Left forelimb (tissue), 1 donor: ENCODE measurements around the gene TCTN1.
A peak's percentile ranks its signal among the peaks of the same experiment; 100 is the strongest.

ENCODE experiments used
- DNase-seq: peaks from one replicate; pipeline ENCODE4 v3.0.0-alpha.2; 2018; ENCODE audit warnings: low spot score

The TCTN1 gene

DNA sequence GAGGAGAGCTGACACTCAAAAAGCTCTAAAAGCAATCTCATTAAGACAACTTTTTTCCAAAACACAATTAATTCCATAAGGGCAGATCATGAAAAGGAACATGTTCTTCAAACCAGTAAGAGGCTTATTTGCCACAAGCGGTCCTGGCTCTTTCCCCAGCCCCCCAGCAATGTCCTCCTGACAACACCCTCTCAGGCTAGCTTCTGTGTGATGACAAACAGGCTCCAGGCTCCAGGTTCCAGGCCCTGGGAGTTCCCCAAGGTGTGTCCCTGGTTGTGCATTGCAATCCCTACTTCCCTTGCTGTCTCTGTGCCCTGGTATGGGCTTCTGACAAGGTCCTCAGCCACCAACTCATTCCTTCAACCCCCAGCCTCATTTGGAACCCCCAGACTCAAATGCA, 66.1 kb downstream of the TCTN1 start:
- DNase-seq, result no peak

DNA sequence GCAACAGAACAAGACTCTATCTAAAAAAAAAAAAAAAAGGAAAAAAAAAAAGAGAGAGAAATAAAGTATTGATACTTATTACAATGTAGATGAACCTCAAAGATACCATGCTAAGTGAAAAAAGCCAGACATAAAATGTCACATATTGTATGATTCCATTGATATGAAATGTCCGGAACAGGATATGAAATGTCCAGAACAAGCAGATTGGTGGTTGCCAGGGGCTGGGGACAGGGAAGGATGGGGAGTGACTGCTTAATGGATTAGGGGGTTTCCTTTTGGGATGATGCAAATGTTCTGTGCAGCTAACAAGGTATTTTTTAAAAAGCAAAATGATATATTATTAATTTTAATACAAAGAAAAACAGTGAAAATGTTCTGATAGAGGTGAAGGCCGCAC, 70.0 kb downstream of the TCTN1 start:
- DNase-seq, result no peak

DNA sequence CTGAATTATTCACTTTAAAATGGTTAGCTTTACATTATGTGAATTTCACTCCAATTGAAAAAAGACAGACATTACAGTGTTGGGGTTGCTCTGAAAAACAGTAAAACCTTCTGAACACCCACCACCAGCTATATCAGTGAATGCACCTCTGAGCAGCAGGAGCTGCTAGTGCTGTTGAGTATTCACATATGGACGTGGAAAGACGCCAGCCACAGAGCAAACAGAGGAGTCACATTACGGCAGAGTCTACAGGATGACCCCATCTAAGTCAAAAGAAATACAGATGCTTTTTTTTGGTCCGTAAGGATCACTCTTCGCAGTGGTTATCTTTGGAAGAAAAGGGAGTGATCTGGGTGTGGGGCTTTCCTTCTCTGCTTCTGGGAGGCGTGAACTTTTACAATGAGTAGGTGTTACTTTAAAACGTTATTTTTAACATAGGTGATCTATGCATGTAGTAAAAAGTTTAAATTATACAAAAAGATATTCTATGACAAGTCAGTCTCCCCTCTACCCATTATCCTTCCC, 70.4 kb downstream of the TCTN1 start:
- DNase-seq, result no peak

DNA sequence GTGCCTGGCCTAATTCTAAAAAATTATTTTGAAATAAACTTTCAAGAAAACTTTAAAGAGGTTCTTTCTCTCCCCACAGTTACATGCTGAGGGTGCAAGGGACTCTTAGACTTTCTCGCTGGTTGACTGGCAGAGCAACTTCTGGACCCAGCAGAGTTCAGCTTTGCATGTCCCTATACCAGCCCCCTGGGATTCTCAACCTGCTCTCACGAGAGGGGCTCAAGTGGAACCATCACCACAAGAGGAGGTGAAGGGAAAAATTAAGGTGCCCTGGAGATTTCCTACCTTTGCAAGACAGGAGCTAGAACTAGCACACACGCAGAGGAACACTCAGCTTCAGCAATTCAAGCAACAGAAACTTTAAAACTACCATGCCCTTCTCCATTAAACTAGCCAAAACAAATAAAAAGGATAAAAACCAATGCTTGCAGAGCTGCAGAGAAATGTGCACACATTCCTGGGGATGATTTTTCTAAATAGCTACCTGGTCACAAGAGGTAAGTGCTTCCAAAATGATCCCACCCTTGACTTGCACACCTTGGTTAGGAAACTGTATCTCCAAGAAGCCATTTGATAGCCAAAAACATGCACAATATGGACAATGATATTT, 72.5 kb downstream of the TCTN1 start:
- no peak for DNase-seq

DNA sequence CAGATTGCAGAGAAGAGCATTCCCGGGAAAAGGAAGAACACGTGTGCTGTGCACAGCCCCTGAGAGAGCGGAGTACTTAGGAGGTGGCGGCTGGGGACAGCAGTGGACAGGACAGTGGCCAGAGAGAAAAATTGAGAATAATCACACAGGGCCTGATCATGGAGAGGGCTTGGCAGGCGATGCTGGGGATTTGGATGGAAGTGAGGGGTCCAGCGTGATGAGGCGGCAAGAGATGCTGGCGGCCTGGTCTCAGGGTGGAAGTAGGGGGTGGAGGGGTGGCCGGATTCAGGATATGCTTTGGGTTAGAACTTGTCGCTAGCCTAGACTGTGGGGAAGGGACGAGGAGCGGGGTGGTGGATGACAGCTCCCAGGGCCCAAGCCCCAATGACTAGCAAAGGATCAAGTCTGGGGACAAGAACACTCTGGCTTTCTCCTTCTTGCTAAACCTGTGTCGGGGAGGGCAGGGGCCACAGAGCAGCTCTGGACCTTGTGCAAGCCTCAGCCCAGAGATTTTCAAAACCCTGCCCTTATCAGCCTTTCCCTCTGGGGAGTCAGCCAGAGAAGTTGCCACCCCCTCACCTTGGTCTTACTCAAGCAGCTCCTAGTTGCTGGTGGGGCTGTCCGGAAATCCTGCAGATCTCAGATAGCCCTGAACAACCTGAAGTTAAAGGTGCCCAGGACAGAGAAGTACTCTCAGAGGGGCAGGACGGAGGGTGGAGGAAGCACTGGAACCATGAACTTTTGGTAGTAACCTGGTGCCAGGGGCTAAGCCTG, 73.7 kb downstream of the TCTN1 start:
- DNase-seq, result no peak

DNA sequence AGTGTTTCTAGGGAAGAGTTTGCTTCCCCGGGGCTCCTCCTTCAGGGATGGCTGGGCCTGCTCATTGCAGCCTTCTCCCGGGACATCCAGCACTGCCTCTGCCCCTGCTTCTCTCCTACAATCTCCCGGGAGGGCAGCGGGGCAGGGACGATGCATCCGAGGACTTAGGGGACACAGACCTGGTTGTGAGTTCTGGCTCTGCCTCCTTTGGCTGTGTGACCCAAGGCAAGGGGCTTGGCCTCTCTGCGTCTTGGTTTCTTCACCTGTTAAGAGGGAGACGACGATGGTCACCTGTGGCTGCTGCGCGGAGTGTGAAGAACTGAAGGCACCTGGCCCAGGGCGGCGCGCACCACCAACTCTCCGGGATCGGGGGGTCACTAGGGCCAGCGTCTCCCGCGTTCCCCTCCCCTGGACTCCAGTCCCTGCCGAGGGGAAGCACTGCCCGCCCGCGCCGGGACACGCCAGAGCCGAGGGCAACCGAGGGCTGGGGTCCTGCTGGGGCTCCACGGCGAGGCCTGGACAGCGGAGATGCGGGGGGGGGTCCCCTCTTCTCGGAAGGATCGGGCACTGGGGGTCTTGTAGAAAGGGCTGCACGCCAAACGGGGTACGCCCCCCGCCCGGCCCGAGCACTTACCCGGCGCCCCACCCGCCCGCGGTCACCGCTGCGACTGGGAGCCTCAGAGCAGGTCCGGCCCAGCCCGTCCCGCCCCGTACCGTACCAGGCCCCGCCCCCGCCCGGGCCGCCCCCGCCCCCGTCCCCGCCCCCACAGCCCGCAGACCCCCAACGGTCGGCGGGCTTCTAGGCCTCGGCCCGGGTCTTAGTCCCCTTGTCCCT, 74.7 kb downstream of the TCTN1 start, which contains the start of gene HVCN1:
Gene HVCN1 (minus strand): TSS at position 670 of the 835 bp plus-strand sequence. CDS start 5,870 bp downstream, outside the sequence.
- peak; percentile 80 for DNase-seq

DNA sequence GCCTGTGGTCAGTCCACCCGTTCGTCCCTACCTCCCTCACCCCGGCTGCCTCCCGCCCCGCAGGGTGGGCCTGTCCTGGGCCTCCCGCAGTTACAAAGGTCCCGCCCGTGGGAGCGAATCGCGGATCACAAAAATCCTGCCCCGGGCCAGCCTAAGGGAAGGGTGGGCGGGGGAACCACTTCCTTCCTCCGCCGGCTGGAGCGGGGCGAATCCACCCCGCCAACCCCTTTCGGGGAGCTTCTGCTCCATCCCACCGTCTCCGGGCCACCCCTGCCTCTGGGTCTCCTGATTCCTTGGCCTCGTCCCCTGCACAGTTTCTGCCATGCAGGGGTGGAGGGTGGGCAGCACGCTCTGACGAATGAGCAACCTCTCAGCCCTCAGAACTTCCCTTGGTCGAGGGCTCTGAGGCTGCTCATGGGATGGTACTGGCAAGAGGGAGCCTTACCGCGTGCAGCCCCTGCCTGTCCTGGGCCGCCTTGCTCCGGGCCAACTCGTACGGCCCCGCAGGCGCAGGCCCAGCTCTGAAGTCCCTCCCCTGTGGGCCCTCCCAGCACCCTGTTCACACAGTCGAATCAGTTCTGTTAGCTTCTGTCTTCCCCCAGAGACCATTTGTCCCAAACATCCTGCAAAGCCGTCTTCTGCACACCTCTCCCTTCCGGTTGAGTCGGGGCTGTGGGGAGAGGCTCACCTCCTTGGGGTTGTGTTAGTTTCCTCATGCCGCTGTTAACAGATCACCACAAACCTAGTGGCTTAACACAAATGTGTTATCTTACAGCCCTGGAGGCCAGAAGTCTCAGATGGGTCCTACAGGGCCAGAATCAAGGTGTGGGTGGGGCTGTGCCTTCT, 75.6 kb downstream of the TCTN1 start:
- peak; percentile 83 for DNase-seq

DNA sequence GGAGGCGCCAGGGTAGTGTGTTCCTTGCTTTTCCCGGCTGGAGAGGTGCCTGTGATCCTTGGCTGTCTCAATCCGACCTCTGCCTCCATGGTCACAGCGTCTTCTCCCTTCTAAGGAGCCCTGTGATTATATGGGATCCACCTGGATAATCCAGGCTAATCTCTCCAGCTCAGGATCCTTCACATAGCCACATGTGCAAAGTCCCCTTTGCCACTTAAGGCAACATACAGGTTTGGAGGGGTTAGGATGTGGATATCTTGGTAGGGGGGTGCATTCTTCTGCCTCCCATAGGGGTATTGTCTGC, 76.2 kb downstream of the TCTN1 start:
- peak; percentile 18 for DNase-seq

DNA sequence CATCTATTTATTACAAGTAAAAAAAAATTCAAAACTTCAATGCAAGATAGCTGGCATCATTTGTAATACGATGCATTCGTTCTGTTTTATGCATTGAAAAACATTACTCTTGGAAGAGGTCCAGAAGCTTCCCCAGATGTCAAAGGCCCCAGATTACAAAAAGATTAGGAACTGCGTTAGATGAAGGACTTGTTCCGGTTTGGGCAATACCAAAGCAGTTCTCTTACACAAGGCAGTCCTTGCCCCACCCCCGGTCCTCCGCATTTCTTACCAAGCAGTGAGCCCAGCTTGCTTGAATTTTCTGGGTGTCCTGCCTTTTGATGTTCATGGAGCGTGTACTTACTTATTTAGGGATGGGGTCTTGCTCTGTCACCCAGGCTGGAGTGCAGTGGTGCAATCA, 79.8 kb downstream of the TCTN1 start:
- DNase-seq, result no peak

DNA sequence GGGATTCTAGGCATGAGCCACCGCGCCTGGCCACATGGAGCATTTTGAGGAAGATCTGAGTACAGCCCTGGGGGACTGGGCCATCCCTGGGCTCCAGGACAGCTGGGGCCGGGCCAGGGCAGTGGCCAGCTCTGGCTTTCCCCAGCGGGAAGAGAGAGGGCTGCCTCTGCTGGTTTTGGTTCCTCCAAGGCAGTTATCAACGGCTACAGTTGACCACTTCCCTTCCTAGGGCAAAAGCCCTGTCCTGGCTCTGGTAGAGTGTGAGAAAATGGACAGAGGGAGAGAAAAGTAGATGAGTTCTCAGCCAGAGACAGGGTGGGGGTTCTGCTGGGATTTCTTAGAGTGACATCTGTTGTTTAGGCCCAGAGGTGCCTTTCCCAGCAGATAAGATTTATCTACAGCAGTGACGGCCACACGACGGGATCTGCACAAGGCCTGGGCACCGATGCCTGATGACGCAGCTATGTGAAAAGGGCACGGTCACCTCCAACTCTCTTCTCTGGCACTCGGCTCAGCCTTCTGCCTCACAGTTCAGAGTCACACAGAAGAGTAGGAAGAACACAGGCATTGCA, 80.5 kb downstream of the TCTN1 start:
- DNase-seq, result no peak

DNA sequence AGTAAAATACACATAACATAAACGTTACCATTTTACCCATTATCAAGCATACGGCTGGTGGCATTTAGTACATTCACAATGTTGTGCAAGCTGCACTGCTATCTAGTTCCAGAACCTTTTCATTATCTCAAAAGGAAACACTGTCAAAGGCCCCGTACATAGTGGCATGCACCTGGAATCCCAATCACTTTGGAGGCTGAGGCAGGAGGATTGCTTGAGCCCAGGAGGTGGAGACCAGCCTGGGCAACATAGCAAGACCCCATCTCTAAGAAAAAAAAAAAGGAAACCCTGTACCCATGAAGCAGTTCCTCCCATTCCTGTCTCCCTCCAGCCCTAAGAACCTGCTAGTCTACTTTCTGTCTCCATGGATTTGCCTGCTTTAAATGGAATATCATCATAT, 82.4 kb downstream of the TCTN1 start:
- peak; percentile 5 for DNase-seq

DNA sequence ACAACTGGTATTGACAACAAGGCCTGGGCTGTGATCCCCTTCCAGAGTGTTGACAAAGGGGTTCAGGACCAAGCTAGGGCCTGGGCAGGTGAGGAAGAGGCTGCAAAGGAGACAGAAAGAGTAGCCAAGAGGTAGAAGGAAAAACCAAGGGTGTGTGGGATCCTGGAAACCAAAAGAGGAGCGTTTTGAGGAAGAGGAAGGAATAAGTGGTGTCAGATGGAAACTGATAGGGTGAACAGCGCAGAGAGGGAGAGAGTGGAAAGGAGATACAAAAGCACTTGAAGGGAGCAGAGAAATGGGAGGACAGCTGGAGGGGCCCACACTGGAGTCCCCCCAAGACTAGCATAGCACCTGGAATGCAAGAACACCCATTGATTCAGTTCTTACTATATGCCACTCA, 83.3 kb downstream of the TCTN1 start:
- no peak for DNase-seq

DNA sequence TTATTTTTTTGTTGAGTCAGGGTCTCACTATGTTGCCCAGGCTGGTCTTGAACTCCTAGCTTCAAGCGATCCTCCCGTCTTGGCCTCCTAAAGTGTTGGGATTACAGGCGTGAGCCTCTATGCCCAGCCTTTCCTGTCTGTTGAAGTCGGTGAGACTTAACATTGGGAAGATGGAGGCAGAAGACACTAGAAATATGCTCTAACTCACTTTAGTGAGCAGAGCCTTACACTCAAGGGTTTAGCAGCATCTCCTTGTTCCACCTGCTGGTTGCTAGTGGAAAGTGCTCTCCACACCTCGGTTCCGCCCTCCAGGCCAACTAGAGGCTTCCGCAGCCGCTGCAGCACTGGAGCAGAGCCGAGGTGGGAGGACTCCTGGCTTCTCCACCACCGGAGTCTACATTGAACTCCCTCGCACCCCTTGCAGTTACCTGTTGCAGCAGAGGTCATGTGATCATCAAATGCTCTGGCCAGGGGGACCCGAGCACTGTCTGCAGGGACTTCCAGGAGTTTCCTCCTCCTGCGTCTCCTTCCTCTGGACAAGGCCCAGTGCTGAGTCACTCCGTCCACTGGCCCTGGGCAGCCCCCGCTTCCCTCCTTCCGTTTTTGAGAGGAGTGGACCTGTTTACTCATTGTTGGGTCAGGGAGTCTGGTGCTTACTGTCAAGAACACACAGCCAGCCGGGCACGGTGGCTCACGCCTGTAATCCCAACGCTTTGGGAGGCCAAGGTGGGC, 84.4 kb downstream of the TCTN1 start:
- DNase-seq, result peak; percentile 82
